Renal cortex interstitium (tissue), 3 donors: Measurements from ENCODE around the gene ANKRD37. TPM values are rescaled to one million over a fixed set of nuclear protein-coding genes. Genes with fewer than 3 reads are reported as not detected.

ENCODE experiments used
- polyA plus RNA-seq, 3 donors: library from polyadenylated mRNA; unstranded; fragments of 120-200 nt; gene quantifications; one replicate each; pipeline ENCODE4 v1.2.1, GENCODE V29; 2013; ENCODE audit not compliant: insufficient read length in 3 of 3

The ANKRD37 gene
- polyA plus RNA-seq, 3 donors: 10.7 to 21.4 (median 11.1) TPM

Other genes with a start within 250 kb of the ANKRD37 start
- gene CFAP97, start 192.8 kb upstream of the ANKRD37 start, polyA plus RNA-seq: 10 to 100 TPM; 44.5 to 52.1 (median 44.9) TPM
- 10 to 100 TPM; 21.6 to 27.0 (median 25.6) TPM for gene SNX25, start 187.2 kb upstream of the ANKRD37 start, polyA plus RNA-seq
- gene LRP2BP, start 917 bp upstream of the ANKRD37 start, polyA plus RNA-seq: 1 to 10 TPM; 2.6 to 7.0 (median 3.6) TPM
- 10 to 100 TPM; 68.9 to 93.5 (median 80.1) TPM for gene UFSP2, start 29.1 kb downstream of the ANKRD37 start, polyA plus RNA-seq
- gene CCDC110, start 74.9 kb downstream of the ANKRD37 start, polyA plus RNA-seq: 1 to 10 TPM; 2.2 to 3.4 (median 2.5) TPM
- gene PDLIM3, start 138.7 kb downstream of the ANKRD37 start, polyA plus RNA-seq: 1 to 10 TPM; 3.7 to 7.3 (median 6.1) TPM